ENCODE measurements around the gene MCF2L. TPM values are rescaled to one million over a fixed set of nuclear protein-coding genes. Genes with fewer than 3 reads are reported as not detected.

MCF2L gene
- total RNA-seq, 4 donors from 2014 or later, result 62.1 to 186 (median 91.3) TPM

- no peaks in the 10 kb centered on the region for H3K36me3 ChIP-seq
- no peaks in the 10 kb centered on the region for H3K9me3 ChIP-seq
- intact Hi-C loops (cut with DNase I; ENCODE audit: low total_unique reads) (no loop called here), in situ Hi-C loops (cut with MboI; ENCODE audit: low pct_ligation_motif_present in 1 of 4, low pct_unique_long_range_greater_than_20kb in 1 of 4, low sequenced_read_pairs in 3 of 4) (no loop called here)
- H3K27me3 ChIP-seq, result no peaks in the 10 kb centered on the region
- no peak overlapping the region for H3K4me3 ChIP-seq
- peaks cover 0 to 5% (median 0%) of the 10 kb centered on the region in 4 donors for H3K4me1 ChIP-seq
- no peak for DNase-seq
- H3K27ac ChIP-seq, result no peak overlapping the region
- TF ChIP-seq POLR2AphosphoS5 (IDR thresholded peaks at IDR 0.05) (no peak), POLR2A (IDR thresholded peaks at IDR 0.05) (no peak), CTCF (IDR thresholded peaks at IDR 0.05) (no peak), EP300 (IDR thresholded peaks at IDR 0.05; ENCODE audit: low read depth) (no peak)
- 79% methylated on average over 19 of the region's 43 CpGs; no CpG with 5 or more reads in 1 of the 2 donors for WGBS, 2 donors (ENCODE audit: low coverage in 1 of 2)
Measured at GRCh38 chr13:113033054-113033850, 64.2 kb downstream of the MCF2L start.

GRCh38 chr13:113034451-113035212, 65.6 kb downstream of the MCF2L start:
- TF ChIP-seq EP300 (IDR thresholded peaks at IDR 0.05; ENCODE audit: low read depth) (no peak), POLR2A (IDR thresholded peaks at IDR 0.05) (no peak), CTCF (IDR thresholded peaks at IDR 0.05) (peak; percentile 52 to 68 (median 56)), POLR2AphosphoS5 (IDR thresholded peaks at IDR 0.05) (no peak)
- Histone ChIP-seq H3K27ac (no peak overlapping the region), H3K27me3 (no peaks in the 10 kb centered on the region), H3K4me1 (peaks cover 0 to 5% (median 0%) of the 10 kb centered on the region in 4 donors), H3K9me3 (no peaks in the 10 kb centered on the region), H3K4me3 (no peak overlapping the region), H3K36me3 (no peaks in the 10 kb centered on the region)
- intact Hi-C loops (cut with DNase I; ENCODE audit: low total_unique reads) (no loop called here), in situ Hi-C loops (cut with MboI; ENCODE audit: low pct_ligation_motif_present in 1 of 4, low pct_unique_long_range_greater_than_20kb in 1 of 4, low sequenced_read_pairs in 3 of 4) (no loop called here)
- 67 to 78% methylated on average over 9 to 35 of the region's 35 CpGs for WGBS, 2 donors (ENCODE audit: low coverage in 1 of 2)
- DNase-seq, result peak; percentile 24

DNA sequence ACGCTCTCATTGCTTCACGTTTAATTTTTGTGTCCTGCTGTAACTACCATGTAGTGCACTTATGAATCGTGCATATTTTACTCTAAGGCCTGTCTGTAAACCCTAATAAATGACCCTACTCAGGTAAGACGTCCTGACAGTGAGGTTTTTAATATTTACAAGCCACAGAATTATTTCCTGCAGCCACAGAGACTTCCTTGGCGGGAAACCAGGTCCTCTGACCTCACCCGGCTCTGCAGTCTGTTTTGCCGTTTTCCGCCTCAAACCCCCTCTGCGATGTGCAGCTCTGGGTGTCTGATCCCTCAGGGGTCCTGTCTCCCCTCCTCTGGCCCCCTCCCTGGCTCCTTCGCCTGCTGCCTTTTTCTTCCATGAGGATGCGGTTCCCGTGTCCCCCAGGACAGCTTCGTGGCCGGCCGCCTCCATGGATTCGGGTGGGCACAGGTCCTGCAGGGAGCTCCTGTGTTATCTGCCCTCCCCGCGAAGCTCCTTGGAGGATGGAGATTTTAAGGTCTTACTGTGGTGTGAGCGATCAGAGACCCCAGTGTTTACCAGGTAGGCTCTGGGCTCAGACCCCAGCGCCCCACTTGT, 66.3 kb downstream of the MCF2L start:
- no peak overlapping the region for H3K4me3 ChIP-seq
- no peak for DNase-seq
- WGBS, 2 donors (ENCODE audit: low coverage in 1 of 2), result 31 to 58% methylated on average over 2 to 20 of the region's 20 CpGs
- intact Hi-C loops (cut with DNase I; ENCODE audit: low total_unique reads), result no loop called here
- no peak for TF ChIP-seq POLR2AphosphoS5 (IDR thresholded peaks at IDR 0.05)
- peak in 1 of 5 experiments; percentile 0 for TF ChIP-seq CTCF (IDR thresholded peaks at IDR 0.05)
- H3K27ac ChIP-seq, result no peak overlapping the region
- H3K36me3 ChIP-seq, result no peaks in the 10 kb centered on the region
- peaks cover 0 to 5% (median 0%) of the 10 kb centered on the region in 4 donors for H3K4me1 ChIP-seq
- no peaks in the 10 kb centered on the region for H3K9me3 ChIP-seq
- in situ Hi-C loops (cut with MboI; ENCODE audit: low pct_ligation_motif_present in 1 of 4, low pct_unique_long_range_greater_than_20kb in 1 of 4, low sequenced_read_pairs in 3 of 4), result no loop called here
- no peaks in the 10 kb centered on the region for H3K27me3 ChIP-seq

GRCh38 chr13:113036401-113036800, 67.4 kb downstream of the MCF2L start:
- no peaks in the 10 kb centered on the region for H3K36me3 ChIP-seq
- in situ Hi-C loops (cut with MboI; ENCODE audit: low pct_ligation_motif_present in 1 of 4, low pct_unique_long_range_greater_than_20kb in 1 of 4, low sequenced_read_pairs in 3 of 4) (no loop called here), intact Hi-C loops (cut with DNase I; ENCODE audit: low total_unique reads) (no loop called here)
- no peak for DNase-seq
- no peaks in the 10 kb centered on the region for H3K27me3 ChIP-seq
- H3K4me3 ChIP-seq, result no peak overlapping the region
- peaks cover 0 to 5% (median 0%) of the 10 kb centered on the region in 4 donors for H3K4me1 ChIP-seq
- no peak overlapping the region for H3K27ac ChIP-seq
- H3K9me3 ChIP-seq, result no peaks in the 10 kb centered on the region
- TF ChIP-seq EP300 (IDR thresholded peaks at IDR 0.05; ENCODE audit: low read depth) (no peak), CTCF (IDR thresholded peaks at IDR 0.05) (no peak), POLR2AphosphoS5 (IDR thresholded peaks at IDR 0.05) (no peak), POLR2A (IDR thresholded peaks at IDR 0.05) (no peak)
- 93% methylated on average over 14 of the region's 14 CpGs; no CpG with 5 or more reads in 1 of the 2 donors for WGBS, 2 donors (ENCODE audit: low coverage in 1 of 2)

Data from transverse colon (tissue), 4 donors.